Uterus (tissue), 2 donors: ENCODE measurements around the gene RRAGD.

Source experiments
- CTCF ChIP-seq, 4 experiments: fragments of 200-600 bp in 2 of 4; fragments of 450-650 bp in 2 of 4; sonication (generic) in 2 of 4; IDR thresholded peaks; one replicate each; pipeline ENCODE4 v1.5.1; 2016 to 2019; ENCODE audit warnings: antibody characterized with exemption in 4 of 4, mild to moderate bottlenecking in 2 of 4, moderate library complexity in 1 of 4
- POLR2A ChIP-seq, 2 donors: fragments of 450-650 bp; IDR thresholded peaks; one replicate each; pipeline ENCODE4 v1.6.1; 2016; ENCODE audit warnings: antibody characterized with exemption in 2 of 2, mild to moderate bottlenecking in 1 of 2, moderate library complexity in 1 of 2

- TF ChIP-seq CTCF (IDR thresholded peaks at IDR 0.05) (no peak), POLR2A (IDR thresholded peaks at IDR 0.05) (no peak)
Measured at GRCh38 chr6:89416796-89417195, 4.7 kb upstream of the RRAGD start.
